Stimulated activated CD8-positive, alpha-beta memory T cell treated with anti-CD3 and anti-CD28 coated beads, Interleukin-12 subunit alpha, Interleukin-12 subunit beta, amount 100 ng/mL, for 1 hour (primary cell): ENCODE measurements around the gene ADARB1.

Source experiments
- DNase-seq: peaks from one replicate; pipeline ENCODE4 v3.0.0-alpha.2; 2020; ENCODE audit warnings: low read depth

The ADARB1 gene

GRCh38 chr21:45054927-45055612, 19.3 kb upstream of the ADARB1 start:
- DNase-seq, result no peak

DNA sequence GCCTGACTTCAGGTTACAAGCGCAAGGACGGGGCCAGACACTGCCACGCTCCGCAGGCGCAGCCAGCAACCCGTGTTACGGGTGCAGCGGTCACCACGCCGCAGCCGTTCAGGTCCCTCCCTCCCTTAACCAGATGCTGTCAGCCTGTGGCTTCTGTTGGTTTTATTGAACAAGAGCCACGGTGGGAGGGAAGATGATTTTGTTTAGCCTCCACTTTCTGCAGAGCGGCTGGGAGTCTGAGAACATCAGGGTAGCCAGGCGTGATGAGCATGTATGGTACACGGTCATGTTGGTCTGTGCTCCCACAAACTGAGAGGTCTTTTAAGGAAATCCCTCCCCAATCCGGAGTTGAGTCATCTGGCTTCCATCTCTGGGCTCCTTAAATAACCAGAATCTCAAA, 18.5 kb upstream of the ADARB1 start:
- DNase-seq, result no peak

GRCh38 chr21:45056296-45056904, 18.0 kb upstream of the ADARB1 start:
- no peak for DNase-seq

DNA sequence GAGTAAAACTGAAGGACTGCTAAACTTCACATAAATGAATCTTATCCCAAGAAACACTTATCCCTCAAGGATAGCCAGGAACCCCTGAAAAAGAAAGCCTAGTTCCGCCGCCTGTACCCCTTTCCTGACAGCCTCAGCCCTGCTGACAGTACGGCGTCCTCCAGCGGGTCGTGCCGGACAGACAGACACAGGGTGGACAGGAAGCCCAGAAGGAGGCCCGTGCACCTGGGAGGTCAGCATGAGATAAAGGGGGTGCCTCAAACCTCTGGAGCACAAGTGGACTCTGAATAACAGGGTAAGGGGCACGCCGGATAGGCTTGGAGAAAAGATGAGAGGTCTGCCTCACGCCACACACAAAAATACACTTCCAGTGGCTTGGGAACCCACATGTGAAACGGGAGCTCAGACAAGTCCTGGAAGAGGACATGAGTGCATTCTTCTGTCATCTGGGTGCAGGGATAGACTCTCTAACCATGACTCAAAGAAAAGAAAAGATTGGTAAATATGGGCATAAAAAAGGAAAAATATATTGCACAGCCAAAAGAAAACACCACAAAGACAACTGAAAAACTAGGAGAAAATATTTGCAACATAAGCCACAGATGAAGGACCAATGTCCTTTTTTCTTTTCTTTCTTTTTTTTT, 17.3 kb upstream of the ADARB1 start:
- DNase-seq, result no peak

DNA sequence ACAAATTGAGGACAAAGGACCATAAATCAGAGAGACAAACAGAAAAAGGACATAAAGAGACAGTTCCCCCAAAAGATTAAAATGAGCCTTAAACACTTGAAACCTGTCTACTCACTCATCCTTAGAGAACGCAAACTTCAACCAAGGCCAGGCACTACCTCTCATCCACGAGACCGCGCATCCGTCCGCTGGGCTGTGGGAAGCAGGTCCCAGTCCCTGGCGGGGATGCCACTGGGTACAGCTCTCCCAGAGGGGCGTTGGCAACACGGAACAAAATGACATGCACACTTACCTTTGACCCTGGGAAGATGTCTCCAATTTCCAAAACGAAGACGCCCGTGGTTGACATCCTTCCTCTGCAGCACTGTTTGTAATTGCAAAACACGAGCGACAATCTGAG, 16.5 kb upstream of the ADARB1 start:
- no peak for DNase-seq

GRCh38 chr21:45059121-45059520, 15.3 kb upstream of the ADARB1 start:
- no peak for DNase-seq

DNA sequence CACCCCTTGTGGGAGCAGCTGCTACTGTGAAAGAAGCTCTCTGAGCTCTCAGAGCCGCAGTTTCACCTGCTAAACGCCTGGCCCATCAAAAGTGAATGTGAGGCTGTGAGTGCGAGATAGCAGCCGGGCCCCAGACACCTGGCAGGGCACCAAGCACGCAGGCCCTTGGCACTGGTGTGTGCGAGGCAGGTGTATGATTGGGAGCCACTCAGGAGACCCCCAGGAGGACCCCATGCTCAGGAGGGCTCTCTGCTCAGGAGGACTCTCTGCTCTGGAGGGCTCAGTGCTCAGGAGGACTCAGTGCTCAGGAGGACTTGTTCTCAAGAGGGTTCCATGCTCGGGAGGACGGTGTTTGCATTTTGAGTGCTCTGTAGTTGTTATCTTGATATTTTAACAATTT, 14.3 kb upstream of the ADARB1 start:
- no peak for DNase-seq

- DNase-seq, result no peak
Measured at GRCh38 chr21:45060675-45061311, 13.6 kb upstream of the ADARB1 start.

GRCh38 chr21:45064091-45064490, 10.3 kb upstream of the ADARB1 start:
- no peak for DNase-seq

DNA sequence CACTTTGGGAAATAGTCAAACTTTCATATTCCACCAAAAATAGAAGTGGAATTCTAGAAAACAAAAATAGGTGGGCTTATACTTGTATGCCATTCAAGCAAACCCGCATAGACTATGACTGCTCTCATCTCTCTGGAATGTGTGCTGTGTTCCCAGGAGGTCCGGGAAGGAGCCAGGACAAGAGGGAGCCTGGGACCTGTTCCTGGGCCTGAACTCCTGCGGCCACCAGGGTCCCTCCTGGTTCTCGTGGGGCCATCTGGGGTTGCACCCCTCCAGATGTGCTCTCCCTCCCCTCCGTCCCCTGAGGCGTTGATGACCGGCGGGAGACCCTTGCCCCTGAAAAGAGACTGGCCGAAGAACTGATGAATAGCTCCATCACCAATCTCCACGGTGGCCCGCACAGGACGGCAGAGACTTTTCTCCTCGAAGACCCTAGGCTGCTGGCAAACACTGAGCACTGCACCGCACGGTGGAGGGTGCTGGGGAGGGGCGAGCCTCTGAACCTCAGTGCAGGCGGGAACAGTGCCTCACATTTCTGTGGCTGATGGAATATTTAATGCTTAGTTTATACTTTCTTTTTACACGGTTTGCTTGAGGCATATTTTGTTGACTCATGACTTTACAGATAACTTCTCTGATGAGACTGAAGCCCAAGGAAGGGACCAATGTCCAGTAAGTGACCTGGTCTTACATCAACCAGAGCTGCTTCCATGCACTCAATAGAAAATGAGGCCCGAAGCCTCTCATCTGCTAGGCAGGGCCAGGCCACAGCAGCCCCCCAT, 9.6 kb upstream of the ADARB1 start:
- DNase-seq, result no peak

- no peak for DNase-seq
Measured at GRCh38 chr21:45067462-45068285, 6.7 kb upstream of the ADARB1 start.

DNA sequence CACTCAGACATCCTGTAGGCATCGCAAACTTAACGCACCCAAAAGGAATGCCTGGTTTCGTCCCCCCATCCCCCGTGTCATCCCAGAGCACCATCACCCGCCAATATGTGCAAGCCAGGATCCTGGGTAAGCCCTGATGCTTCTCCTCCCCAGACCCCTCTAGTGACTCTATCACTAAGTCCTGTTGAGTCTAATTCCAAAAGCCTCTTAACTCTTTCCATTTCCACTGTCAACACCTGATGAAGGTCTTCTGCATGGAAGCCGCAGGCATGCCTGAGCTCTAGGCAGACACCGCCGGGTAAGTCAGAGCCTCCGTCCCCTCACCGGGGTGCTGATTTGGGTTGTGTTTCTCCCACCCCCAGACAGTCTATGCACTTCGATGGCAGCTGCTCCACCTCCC, 5.3 kb upstream of the ADARB1 start:
- no peak for DNase-seq

- no peak for DNase-seq
Measured at GRCh38 chr21:45069711-45070110, 4.7 kb upstream of the ADARB1 start.

- no peak for DNase-seq
Measured at GRCh38 chr21:45071078-45071873, 3.1 kb upstream of the ADARB1 start.

DNA sequence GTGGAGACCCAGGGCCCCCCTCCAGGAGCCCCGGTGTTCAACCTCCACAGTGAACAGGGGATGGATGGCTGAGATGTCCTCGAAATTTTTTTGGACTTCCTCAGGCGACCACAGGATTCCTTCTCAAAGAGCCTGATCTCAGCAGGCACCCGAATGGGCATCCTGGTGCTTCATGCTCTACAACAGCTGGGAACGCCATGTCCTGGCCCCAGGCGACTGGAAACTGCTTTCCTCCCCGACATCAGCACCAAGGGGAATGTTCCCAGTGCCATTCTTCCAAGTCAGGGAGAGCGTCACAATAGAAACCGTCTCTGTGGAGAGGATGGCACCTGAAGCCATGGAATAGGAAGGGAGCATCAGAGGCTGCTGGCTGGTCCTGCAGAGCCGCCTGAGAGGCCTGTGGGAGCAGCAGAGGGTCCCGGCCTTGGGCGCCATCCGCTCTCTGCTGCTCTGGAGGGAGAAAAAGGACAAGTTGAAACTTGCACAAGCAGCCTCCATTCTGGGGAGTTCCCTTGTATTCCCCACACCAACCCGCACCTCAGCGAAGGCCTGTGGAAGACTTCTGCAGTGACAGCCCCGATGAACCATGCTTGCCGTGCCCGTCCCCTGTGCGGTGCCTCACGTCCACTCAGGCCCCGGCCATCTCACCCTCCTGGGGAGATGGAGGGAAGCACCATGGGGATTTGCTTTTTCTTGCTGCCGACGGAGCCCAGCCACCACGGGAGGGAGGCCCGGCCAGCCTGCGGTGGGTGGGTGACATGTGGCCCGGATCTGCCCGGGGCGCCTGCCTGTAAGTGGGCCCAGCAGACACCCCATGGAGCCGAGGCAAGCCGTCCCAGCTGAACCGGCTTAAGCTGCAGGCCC, 2.3 kb upstream of the ADARB1 start:
- DNase-seq, result no peak

GRCh38 chr21:45072738-45073300, 1.6 kb upstream of the ADARB1 start:
- no peak for DNase-seq

- DNase-seq, result no peak
Measured at GRCh38 chr21:45073301-45074047, 906 bp upstream of the ADARB1 start.

DNA sequence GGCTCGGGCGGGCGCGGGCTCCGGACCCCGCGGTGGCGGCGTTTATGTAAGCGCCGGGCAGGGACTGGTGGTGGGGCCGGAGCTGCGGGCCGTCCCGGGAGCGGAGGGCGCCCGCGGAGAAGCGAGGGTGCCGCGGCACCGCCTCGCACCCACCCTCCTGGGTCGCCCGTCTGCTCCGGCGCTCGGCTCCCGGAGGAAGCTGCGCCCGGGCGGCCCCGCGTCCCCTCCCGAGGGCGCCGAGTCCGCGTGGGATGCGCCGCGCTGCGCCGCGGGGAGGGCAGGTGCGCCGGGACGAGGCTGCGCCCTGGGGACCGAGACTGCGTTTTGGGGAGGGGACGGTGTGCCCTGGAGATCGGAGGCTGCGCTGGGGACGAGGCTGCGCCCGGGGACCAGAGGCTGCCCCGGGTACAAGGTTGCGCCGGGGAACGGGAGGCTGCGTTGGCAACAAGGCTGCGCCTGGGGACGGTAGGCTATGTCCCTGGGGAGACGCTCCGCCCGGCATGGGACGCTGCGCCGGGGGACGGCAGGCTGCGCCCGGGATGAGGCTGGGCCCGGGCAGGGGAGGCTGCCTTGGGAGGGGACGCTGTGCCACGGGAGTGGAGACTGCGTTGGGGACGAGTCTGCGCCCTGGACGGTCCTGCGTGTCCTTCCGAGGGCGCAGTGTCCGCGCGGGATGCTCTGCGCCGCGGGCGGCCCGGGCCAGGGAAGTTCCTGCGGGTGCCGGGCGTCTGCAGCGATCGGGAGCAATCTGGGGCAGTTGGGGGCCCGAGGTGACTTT, 627 bp downstream of the ADARB1 start:
- DNase-seq, result no peak
